Limb (tissue), 2 donors: ENCODE data around the gene POLR1C.
"Not testable (repeated sequence)": the region's sequence is repeated elsewhere in the genome, so short reads cannot be mapped to it uniquely, and the experiment has no call there.

ENCODE experiments used
- DNase-seq, 2 donors: peaks; one replicate each; pipeline ENCODE4 v3.0.0-alpha.2; 2016; ENCODE audit errors: extremely low spot score in 2 of 2

The POLR1C gene

DNA sequence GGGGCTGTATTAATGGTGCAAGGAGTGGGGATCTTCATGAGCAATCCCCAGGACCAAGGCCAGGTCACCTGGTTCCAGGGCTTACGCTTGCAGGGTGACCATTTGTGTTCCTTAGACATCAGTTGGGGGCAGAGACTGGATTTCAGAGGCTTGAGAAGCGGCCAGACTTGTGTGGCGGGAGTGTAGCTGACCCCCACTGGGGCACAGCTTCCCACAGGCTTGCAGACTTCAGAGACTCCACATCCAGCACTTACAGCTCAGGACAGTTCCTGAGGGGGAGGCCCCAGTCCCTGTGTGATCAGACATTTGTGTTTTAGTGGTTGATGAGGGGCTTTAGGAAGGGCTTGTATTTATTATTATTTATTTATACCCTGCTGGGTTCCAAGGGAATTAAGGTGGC is 24.2 kb upstream of the POLR1C start:
- no peak for DNase-seq

DNA sequence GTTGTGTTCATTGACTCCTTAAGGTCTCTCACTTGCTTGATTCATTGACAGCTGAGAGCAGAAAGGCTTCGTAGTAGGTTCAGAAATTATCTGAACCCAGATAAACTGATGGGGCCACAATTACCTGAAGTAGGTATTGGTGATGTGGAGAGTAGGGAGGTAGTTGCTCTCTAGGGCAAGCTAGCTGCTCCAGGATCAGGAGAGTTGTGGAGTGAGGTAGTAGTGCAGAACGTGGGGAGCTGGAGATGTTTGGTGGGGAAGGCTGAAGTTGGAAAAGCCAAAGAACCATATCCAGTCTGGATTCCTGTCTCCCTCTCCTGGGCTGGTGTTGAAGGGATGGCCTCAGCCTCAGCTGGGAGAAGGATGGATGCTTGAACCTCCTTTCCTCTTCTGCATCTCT is 23.7 kb upstream of the POLR1C start:
- no peak for DNase-seq

DNA sequence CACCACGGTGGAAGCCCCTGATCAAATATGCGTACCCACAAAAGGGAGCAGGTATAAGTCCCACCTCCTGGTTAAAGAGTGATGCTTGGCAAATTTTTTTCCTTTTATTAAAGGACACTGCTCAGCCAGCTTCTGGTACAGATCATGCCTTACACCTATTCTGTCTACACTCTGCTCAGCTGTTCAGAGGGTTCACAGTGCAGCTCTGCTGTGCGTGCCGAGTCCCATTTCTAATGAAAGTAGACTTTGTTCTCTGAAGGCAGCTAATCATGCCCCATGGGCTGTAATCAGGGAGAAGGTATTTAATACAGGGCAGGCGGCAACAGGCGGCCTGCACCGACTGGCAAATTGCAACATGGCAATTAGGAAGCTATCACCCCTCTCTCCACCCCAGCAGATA is 23.1 kb upstream of the POLR1C start:
- DNase-seq, result no peak

DNA sequence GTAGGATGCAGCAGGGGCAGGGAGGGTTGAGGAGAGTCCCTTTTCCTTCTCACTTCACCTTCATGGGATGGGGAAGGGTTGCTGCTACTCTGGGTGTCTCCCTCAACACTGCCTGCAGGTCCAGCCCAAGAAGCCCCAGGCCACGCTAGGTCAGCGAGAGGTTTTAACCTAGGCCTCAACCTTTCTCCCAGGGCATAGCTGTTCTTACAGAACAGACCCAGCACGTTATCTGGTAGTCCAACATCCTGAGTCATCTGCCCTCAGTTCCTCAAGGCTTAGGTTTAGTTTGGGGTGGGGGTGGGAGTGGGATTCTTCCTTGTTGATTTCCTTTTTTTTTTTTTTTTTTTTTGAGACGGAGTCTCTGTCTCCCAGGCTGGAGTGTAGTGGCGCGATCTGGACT is 22.6 kb upstream of the POLR1C start:
- DNase-seq, result no peak

DNA sequence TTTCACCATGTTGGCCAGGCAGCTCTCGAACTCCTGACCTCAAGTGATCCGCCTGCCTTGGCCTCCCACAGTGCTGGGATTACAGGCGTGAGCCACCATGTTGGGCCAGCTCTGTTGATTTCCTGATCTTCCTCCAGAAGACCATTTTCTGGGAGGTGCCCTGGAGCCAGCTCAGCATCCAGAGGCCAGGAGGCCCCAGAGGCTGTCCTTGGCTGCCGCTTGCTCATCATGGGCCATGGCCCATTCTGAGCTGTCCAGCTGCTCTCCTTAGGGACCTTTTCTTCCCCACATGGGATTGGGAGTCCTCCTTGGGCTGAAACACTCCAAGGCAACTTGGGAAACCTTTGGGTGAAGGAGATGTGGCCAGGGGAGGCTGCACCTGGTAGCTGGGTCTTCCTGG is 22.1 kb upstream of the POLR1C start:
- DNase-seq, result no peak

DNA sequence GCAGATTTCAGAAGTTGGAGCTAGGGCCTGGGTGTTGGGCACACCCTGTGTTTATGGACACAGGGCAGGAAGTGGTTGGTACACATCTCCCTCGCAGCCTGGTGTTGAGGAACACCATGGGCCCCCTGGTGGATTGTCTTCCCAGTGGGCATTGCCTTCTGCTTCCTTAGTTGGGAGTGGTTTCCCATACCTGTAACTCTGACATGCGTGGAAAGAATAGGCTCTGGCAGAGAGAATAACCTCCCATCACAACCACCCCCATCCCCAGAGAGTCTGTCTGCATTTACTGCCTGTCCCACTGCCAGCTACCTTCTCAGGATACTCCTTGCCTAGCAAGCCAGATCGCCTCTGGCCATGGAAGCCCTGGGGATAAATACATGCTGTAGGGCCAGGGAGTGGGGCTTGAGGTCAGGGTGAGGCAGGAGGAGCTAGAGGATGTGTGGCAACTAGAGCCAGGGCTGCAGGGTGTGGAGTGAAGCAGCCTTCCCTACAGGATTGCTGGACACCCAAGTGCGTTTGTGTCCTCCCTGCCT is 21.4 kb upstream of the POLR1C start:
- DNase-seq, result no peak

DNA sequence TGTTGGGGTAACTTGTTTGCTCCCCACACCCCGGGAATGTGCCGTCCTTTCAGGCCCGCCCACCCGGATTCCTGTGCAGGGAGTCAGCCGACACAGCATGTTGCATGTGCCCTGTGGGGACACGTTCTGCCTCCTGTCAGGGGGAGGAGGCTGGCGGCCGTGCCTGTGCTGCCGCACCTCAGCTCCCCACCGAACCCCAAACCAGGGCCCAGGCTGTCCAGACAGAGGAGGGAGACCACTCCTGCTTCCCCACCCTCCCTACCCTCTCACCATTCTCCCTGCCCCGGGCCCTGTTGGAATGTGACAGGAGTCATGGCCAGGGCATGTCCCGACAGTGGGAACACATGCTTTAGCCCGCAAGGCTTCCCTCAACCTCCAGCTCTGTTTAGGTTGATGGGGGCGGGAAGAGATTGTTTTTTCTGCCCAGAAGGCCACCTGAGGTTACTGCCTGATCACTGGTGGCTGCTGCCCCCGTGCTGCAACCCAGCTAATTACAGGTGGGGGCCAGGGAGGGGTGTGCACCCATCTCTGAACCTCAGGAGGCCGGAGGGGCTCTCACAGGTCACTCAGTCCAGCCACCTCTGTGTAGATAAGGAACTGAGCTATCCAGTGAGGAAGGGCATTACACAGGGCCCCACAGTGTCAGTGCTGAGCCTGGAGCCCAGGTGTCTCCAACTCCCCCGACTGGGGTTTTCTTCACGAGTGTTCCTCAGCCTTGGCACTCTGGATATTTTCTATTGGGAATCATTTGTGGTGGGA is 20.3 kb upstream of the POLR1C start:
- no peak for DNase-seq

DNA sequence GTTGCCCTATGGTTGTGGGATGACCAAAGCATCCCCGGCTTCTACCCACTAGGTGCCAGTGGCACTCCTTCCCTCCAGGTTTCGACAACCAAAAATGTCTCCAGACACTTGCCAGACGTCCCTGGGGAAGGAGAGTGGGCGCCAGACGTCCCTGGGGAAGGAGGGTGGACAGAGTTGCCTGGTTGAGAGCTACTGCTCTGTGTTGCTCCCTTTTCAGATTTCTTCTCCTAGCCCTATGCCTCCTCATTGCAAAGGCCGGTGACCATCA is 19.8 kb upstream of the POLR1C start:
- DNase-seq, result no peak

DNA sequence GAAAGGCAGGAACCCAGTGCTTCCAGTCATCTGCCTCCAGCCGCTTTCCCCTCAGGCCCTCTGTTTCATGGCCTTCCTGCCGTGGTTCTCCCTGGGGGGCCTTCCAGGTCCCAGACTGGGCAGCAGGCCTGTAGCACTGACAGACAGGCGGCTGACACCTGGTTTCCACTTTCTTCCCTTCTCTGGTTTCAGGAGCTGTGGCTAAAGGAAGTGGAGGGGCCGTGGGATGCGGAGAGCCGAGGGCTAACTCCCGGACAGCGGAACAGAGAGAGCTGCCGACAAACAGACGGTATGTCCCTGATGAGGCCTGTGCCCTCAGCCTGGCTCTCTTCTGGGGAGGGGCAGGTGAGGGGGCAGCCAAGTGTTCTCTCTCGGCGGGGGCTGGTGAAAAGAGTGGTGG is 19.2 kb upstream of the POLR1C start:
- no peak for DNase-seq

DNA sequence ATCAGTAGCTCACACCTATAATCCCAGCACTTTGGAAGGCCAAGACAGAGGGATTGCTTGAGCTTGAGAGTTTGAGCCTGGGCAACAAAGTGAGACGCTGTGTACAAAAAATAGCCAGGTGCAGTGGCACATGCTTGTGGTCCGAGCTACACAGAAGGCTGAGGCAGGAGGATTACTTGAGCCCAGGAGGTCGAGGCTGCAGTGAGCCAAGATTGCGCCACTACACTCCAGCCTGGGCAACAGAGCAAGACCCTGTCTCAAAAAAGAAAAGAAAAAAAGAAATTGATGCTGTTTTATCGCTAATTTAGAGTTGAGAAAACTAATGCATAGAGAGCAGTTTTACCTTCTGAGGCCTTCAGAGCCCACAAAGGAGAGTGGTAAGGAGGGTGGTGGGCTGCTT is 18.6 kb upstream of the POLR1C start:
- not testable (repeated sequence) for DNase-seq

DNA sequence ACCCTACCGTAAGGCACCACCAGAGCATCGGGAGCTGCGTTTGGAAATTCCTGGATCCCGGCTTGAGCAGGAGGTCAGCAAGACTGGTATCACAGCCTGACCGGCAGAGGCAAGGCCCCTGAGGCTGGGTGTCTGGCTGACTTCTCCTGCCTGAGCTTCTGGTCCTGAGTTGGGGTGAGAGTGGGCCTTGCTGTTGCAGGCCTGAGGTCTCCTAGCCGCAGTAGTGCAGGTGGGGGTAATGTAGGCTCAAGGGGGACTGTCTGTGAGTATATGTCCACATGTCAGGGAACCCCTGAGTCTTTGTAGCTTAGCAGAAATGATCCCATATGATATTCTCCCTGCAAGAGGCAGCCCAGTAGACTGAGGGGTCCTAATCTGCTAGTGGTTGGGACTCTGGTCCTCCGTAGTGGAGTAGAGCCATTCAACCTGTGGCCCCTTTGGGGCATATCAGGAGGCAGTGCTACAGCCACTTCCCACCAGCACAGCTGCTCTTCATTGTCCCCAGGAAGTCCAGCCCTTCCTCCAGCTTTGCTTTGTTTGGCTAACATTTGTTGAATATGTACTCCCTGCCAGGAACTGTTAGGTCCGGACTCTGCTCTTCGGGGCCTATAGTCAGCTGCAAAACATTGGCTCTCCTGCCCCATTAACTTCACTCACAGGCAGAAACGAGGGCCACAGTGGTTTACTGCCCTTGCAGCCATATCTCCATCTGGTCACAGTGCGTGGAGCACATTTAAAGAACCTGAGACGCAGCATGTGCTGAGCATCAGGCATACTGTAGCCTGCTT is 17.7 kb upstream of the POLR1C start:
- DNase-seq, result no peak

DNA sequence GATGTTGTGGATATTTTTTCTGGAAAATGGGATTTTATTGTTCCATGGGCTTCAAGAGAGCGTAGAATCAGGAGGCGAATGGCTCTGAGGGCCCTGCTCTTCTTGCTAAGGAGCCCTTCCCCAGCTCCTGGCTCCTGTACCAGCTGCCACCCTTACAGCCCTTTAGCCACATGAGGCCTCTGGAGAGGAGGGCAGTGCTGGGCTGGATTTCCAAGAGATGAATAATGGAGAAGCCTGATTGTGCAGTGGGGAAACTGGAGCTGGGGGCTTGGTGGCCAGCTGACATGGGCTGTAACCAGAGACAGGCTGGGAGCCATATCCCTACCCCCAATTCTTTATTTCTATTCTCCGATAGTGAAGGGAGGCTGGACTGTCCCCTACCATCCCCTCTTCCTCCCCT is 16.0 kb upstream of the POLR1C start:
- DNase-seq, result no peak

DNA sequence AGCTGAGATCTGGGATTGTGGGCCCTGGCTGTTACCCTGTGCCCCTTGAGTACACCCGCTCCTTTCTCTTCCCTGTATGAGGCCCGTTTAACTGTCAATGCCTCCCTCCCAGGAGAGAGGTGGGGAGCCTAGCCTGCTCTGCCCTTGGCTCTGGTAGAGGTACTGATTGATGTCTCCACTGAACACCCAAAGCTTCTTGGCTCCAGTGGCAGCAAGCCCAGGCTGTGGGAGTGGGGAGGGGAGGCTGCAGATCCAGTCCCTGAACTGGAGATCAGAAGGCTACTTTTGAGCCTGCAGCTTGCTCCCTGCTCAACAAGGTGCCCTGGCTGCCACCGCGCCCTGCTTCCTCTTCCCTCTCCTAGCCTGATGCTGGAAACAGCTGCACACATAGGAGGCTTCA is 14.2 kb upstream of the POLR1C start:
- DNase-seq, result no peak

DNA sequence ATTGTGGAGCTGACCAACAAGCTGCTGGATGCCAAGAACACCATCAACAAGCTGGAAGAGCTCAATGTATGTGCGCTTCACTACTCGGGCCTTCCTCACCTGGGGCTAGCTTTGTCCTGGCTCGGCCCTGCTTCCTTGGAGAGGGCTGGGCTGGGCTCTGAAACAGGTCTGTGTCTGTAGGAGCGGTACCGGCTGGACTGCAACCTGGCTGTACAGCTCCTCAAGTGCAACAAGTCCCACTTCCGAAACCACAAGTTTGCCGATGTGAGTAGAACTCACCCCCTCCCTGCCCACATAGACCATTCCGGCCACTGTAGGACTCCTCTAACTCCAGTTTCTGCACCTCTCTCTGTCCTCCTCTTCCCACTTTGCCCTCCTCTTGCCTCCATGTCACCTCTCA is 13.4 kb upstream of the POLR1C start:
- DNase-seq, result no peak

DNA sequence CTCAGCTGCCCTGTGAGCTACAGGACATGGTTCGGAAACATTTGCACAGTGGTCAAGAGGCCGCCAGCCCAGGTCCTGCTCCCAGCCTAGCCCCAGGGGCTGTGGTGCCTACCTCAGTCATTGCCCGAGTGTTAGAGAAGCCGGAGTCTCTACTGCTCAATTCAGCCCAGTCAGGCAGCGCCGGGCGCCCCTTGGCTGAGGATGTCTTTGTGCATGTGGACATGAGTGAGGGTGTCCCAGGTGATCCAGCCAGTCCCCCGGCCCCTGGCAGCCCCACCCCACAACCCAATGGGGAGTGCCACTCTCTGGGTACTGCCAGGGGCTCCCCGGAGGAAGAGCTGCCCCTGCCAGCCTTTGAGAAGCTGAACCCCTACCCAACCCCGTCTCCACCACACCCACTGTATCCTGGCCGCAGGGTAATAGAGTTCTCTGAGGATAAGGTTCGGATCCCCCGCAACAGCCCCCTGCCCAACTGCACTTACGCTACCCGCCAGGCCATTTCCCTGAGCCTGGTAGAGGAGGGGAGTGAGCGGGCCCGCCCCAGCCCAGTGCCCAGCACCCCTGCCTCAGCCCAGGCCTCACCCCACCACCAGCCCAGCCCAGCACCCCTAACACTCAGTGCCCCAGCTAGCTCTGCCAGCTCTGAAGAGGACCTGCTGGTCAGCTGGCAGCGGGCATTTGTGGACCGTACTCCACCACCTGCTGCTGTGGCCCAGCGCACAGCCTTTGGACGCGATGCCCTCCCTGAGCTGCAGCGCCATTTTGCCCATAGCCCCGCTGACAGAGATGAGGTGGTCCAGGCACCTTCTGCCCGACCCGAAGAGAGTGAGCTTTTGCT is 11.9 kb upstream of the POLR1C start:
- no peak for DNase-seq

DNA sequence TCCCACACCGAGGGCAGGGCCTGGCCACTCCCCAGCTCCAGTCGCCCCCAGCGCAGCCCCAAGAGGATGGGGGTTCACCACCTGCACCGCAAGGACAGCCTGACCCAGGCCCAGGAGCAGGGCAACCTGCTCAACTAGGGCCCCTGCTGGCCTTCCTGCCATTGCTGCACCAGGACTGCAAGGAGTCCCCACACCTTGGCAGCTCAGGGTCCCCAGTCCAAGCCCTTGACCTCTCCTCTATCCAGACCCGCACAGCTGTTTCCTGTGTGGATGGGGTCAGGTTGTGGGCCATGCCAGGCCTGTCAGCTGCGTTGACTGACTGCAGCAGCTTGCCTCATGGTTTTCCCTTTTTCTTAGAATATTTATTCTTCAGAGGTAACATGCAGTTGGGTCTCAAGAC is 11.2 kb upstream of the POLR1C start:
- no peak for DNase-seq

DNA sequence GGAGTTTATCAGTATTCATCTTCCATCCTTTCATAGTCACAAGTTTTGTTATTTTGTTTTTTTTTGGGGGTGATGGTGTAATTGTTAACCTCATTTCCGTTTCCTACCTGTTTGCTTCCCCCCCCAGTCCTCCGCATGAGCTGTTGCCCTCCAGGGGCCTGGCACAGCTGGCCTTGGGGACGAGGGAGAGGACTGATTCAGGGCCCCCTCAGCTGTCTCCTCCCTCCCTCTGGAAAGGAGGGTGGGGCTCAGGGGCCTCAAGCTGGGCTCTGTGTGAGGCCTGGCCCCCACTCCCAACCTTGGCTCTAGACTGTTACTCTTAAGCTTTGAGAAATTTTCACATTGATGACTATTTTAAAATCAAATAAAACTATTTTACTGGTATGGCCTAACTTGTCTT is 10.7 kb upstream of the POLR1C start:
- DNase-seq, result no peak

DNA sequence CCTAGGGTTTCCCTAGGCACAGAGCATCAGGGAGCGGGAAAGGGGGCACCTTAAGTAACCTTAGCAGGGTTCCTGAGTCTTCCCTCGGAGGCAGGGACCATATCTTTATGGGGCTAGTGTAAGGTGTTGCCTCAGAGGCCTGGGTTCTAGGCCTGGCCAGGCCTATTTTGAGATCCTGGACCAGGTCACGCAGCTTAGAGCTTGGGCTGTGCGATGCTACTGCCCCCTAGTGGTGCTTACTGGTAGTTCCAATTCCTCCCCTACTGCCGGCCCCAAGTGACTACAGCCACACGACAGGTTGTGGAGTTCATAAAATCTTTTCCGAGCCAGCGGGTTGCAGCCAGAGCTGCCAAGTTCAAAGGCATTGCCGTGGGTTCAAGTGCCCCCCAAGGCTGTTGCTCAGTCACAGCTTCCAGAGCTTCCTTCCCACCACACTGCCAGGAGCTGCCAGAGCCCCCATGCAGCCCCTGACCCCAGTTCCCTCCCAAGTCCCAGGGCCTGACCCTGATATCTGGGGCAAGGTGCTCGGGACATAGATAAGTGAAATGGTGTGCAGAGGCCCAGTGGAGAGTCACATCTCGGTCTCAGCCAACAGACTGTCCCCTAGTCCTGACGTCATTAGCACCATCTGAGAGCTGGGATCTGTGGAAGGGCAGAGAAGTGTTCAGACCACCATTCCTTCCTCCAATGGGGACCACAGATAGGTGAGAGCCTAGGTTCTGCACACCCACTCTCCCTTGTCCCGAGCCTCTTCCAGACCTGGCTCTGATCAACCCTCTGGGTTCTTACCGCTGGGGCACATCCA is 10.0 kb upstream of the POLR1C start:
- DNase-seq, result peak; percentile 70 to 88

DNA sequence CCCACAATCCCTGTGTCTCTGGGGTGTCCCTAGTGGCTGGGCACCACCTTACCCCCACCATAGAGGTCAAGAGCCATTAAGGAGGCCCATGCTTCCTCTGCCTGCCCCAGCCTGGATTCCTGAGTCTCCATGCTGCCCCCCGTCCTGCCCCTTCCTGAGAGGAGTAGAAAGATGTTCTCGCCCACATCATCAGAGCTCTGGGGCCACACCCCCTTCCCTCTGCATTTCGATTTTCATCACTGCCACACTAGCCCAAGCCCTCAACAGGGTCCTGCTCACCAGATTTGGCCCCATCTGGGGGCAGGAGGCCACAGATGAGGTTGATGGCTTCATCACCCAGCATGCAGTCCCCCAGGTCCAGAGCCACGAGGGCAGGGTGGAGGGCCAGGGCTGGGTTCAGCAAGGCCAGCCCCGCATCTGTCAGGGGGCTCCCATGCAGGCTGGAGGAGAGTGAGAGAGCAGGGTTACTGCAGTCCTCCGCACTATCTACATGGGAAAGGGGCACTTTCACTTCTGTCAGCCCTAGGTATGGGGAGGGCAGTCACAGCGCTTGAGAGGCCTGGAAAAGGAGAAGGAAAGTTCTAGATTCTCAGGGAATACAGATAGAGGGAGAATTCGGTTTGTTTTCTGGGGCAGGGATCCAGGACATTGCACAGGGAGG is 8.3 kb upstream of the POLR1C start:
- DNase-seq, result no peak

DNA sequence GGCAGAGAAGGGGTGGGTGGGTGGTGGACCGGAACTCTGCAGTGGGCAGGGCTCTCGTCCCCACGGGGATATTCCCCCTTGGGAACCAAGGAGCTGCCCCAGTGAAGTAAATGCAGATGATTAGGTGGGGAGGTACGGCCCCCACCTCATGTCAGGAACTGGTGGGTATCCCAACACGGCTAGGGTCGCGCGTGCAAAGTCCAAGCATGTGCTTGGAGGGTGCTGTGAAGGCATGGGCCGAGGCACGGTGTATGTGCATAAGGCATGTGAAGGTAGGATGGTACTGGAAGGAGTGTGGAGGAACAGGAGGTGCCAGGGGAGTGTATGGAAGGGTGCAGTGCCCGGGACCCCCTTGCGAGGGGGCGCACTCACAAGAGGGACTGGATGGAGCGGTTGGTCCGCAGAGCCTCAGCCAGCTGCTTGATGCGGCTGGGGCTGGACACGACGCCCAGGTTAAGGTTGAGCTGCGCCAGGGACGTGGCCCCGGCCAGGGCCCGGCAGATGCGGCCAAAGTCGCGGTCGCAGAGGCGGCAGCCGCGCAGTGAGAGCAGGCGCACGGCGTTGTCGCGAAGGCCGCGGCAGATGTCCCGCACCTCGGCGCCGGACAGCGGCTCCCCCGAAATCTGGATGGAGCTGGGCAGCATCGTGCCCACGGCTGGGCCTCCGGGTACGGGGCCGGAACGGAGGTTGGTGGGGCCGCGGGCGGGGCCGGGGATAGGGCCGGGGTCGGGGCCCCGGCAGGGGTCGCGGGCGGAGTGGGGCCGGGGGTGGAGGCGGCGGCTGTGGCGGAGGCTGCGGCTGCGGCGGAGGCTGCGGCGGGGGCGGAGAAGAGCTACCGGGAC is 7.5 kb upstream of the POLR1C start:
- peak in 1 of 2 donors; percentile 49 for DNase-seq
